ENCODE data around the gene TBC1D30.

The TBC1D30 gene

DNA sequence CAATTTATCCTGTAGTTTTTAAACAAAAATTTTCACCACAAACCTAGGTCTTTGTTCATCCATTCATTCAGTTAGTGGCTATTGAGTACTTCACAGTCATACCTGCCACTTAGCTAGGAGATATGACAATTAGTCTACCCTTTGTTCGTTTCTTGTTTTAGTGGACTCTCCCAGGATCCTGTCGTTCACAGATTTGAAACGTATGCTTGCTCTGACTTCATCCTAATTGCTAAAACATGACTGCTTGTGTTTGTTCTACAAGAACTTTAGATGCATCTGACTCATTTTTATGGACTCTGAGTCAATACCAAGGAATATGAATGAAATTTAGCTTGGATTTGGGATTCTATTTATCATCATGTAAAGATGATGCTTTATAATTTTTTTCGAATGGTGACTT lies 69.5 kb downstream of the TBC1D30 start:
- TF ChIP-seq, protein P1, sequence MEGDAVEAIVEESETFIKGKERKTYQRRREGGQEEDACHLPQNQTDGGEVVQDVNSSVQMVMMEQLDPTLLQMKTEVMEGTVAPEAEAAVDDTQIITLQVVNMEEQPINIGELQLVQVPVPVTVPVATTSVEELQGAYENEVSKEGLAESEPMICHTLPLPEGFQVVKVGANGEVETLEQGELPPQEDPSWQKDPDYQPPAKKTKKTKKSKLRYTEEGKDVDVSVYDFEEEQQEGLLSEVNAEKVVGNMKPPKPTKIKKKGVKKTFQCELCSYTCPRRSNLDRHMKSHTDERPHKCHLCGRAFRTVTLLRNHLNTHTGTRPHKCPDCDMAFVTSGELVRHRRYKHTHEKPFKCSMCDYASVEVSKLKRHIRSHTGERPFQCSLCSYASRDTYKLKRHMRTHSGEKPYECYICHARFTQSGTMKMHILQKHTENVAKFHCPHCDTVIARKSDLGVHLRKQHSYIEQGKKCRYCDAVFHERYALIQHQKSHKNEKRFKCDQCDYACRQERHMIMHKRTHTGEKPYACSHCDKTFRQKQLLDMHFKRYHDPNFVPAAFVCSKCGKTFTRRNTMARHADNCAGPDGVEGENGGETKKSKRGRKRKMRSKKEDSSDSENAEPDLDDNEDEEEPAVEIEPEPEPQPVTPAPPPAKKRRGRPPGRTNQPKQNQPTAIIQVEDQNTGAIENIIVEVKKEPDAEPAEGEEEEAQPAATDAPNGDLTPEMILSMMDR (conservative IDR thresholded peaks at IDR 0.05; ENCODE audit: low read depth): no peak
- no peak overlapping the region for H3K27ac ChIP-seq
- DNase-seq (ENCODE audit: low spot score): peak; percentile 38
- ChIA-PET POLR2A (ENCODE audit: low non-redundant PET) (no interaction called here), CTCF (interaction anchor here (0.7 kb wide), 1 partner anchor 51 kb away, joined by 3 read pairs; no protein-coding TSS in a partner anchor)

GRCh38 chr12:64894827-64895475 lies 70.5 kb downstream of the TBC1D30 start:
- no peak for DNase-seq (ENCODE audit: low spot score)
- no peak overlapping the region for H3K27ac ChIP-seq
- ChIA-PET CTCF (interaction anchor here (0.6 kb wide), 2 partner anchors 37 to 198 kb away, joined by 3 to 5 read pairs; no protein-coding TSS in a partner anchor), POLR2A (ENCODE audit: low non-redundant PET) (no interaction called here)
- TF ChIP-seq, protein P1 (conservative IDR thresholded peaks at IDR 0.05; ENCODE audit: low read depth): no peak

DNA sequence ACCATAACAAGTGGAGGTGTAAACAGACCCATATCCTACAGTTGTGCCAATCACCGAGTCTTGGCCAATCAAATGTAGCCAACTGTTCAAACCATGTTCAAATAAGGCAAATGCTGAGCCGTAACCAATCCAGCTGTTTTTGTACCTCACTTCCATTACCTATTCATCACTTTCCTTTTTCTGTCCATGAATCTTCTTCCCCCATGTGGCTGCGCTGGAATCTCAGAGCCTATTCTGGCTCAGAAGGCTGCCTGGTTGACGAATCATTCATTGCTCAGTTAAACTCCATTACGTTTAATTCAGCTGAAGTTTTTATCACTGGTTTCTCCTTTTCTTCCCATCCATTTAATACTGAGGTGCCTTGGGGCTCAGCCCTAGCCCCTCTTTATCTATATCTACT lies 71.1 kb downstream of the TBC1D30 start:
- TF ChIP-seq, protein P1 (conservative IDR thresholded peaks at IDR 0.05; ENCODE audit: low read depth): no peak
- ChIA-PET CTCF (interaction anchor here (0.5 to 0.7 kb wide), 4 partner anchors 37 to 198 kb away, joined by 3 to 6 read pairs (median 4); no protein-coding TSS in a partner anchor), POLR2A (ENCODE audit: low non-redundant PET) (no interaction called here)
- H3K27ac ChIP-seq: no peak overlapping the region
- DNase-seq (ENCODE audit: low spot score): no peak

DNA sequence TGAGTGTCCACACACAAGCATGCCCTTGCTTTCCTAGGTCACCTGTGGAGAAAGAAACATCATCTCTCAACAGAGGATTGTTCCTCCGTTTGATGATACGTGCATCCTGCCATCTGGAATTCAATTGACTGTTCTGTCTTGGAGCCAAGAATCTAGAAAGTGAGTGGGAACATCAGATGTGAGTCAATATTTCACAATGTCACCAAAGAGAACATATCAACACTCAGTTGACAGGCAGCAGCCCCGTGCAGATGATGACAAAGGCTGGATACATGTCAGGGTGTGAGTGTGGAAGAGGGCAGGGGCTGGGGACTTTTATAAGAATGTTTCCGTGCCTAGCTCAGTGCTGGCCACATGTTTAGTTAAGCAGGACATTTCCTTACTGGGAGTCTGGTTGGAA lies 76.1 kb downstream of the TBC1D30 start:
- TF ChIP-seq, protein P1 (conservative IDR thresholded peaks at IDR 0.05; ENCODE audit: low read depth): no peak
- peak; percentile 39 for DNase-seq (ENCODE audit: low spot score)
- H3K27ac ChIP-seq: no peak overlapping the region
- ChIA-PET POLR2A (ENCODE audit: low non-redundant PET) (no interaction called here), CTCF (interaction anchor here (0.5 to 1.3 kb wide), 3 partner anchors 206 to 927 kb away, joined by 3 to 4 read pairs (median 4); no protein-coding TSS in a partner anchor)

DNA sequence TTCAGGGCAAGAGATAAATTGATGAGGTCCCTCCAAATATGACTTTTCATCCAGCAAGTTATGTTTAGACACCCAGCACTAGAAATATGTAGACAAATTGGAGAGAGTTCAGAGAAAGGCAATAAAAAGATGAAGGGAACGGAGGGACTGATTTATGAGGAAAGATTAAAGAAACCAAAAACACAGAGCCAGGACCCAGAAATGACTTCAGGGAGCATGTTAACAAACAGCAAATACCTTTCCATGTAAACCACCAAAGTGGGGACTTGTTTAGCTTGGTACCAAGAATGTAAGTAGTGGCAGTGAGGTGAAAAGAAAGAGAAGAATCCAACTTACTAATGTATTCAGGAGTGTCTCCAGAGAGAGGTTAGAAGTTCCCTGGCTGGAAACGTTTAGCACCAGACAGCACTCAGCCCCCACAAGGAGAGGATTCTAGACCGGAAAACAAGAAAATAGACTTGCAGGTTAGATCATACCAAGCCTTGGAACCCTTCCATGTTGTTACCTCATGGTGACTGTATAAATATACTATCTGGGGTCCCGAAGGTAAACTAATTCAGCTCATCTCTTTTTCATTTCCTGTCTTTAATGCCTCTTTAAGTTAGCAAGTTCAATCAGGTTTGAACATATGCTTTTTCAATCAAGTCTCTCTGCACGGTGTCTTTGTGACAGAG lies 79.2 kb downstream of the TBC1D30 start:
- DNase-seq (ENCODE audit: low spot score): peak; percentile 19
- no peak overlapping the region for H3K27ac ChIP-seq
- TF ChIP-seq, protein P1 (conservative IDR thresholded peaks at IDR 0.05; ENCODE audit: low read depth): no peak
- CTCF ChIA-PET: no interaction called here
- POLR2A ChIA-PET (ENCODE audit: low non-redundant PET): no interaction called here

DNA sequence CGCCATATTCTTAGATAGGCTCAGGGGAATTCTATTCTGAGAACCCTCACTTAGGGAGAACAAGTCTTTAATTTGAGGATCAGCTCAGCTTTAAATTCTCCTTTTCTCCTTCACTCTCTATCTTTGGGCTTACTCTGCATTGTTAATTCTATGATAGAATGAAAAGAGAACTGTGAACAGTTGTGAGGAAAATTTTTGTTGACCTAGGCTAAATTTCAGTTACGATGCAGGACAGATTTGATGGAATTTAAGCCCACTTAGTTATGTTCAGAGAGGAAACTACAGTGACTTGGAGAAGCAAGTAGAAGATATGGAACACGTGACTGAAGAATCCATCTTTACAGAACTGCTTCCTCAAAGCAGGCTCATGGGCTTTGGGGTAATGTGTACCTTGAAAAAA lies 82.7 kb downstream of the TBC1D30 start:
- CTCF ChIA-PET: no interaction called here
- H3K27ac ChIP-seq: no peak overlapping the region
- DNase-seq (ENCODE audit: low spot score): no peak
- POLR2A ChIA-PET (ENCODE audit: low non-redundant PET): no interaction called here
- TF ChIP-seq, protein P1 (conservative IDR thresholded peaks at IDR 0.05; ENCODE audit: low read depth): no peak

Data from RWPE1 (cell line).